WTC11 (cell line): ENCODE measurements around the gene KLRD1.

Experiments
- ATF1 ChIP-seq: sonication (generic); formaldehyde crosslinking; IDR thresholded peaks from 2 replicates; pipeline ENCODE4 v1.8.1; 2023; ENCODE audit warnings: mild to moderate bottlenecking, moderate library complexity, missing genetic modification reagents
- ATF6 ChIP-seq: sonication (generic); formaldehyde crosslinking; IDR thresholded peaks from 2 replicates; pipeline ENCODE4 v1.8.1; 2023; ENCODE audit warnings: mild to moderate bottlenecking, missing genetic modification reagents
- FOXK1 ChIP-seq: sonication (generic); formaldehyde crosslinking; IDR thresholded peaks from 2 replicates; pipeline ENCODE4 v1.8.0; 2022; ENCODE audit warnings: mild to moderate bottlenecking, moderate library complexity, missing genetic modification reagents
- MLX ChIP-seq: sonication (generic); formaldehyde crosslinking; IDR thresholded peaks from 2 replicates; pipeline ENCODE4 v1.8.1; 2023; ENCODE audit warnings: mild to moderate bottlenecking, missing genetic modification reagents, moderate library complexity
- ZBTB21 ChIP-seq: sonication (generic); formaldehyde crosslinking; IDR thresholded peaks from 2 replicates; pipeline ENCODE4 v1.8.1; 2023; ENCODE audit warnings: mild to moderate bottlenecking, missing genetic modification reagents, borderline replicate concordance
- ZNF263 ChIP-seq: sonication (generic); formaldehyde crosslinking; IDR thresholded peaks from 2 replicates; pipeline ENCODE4 v1.8.1; 2022; ENCODE audit warnings: low read depth, mild to moderate bottlenecking, moderate library complexity, missing genetic modification reagents
- TF ChIP-seq, protein P1 (sequence below): fragments of 200-600 bp; IDR thresholded peaks from 2 replicates; pipeline ENCODE4 v1.8.0; 2022; ENCODE audit warnings: antibody characterized with exemption
- TF ChIP-seq, protein P2 (sequence below): sonication (generic); formaldehyde crosslinking; IDR thresholded peaks from 2 replicates; pipeline ENCODE4 v1.8.1; 2023; ENCODE audit warnings: mild to moderate bottlenecking, missing genetic modification reagents, borderline replicate concordance
- TF ChIP-seq, protein P3 (sequence below): sonication (generic); formaldehyde crosslinking; IDR thresholded peaks from 2 replicates; pipeline ENCODE4 v1.8.1; 2022; ENCODE audit warnings: low read depth, missing genetic modification reagents, borderline replicate concordance
- TF ChIP-seq, protein P4 (sequence below): fragments of 250-450 bp; sonication (Bioruptor Pico); IDR thresholded peaks from 2 replicates; pipeline ENCODE4 v1.9.0; 2021; ENCODE audit warnings: moderate library complexity, mild to moderate bottlenecking, inconsistent platforms, borderline replicate concordance
- TF ChIP-seq, protein P5 (sequence below): sonication (generic); formaldehyde crosslinking; IDR thresholded peaks from 2 replicates; pipeline ENCODE4 v1.8.1; 2023; ENCODE audit warnings: mild to moderate bottlenecking, missing genetic modification reagents, moderate library complexity

- no peak for TF ChIP-seq ZBTB21 (CRISPR knock-in tag)
- TF ChIP-seq, protein P1, sequence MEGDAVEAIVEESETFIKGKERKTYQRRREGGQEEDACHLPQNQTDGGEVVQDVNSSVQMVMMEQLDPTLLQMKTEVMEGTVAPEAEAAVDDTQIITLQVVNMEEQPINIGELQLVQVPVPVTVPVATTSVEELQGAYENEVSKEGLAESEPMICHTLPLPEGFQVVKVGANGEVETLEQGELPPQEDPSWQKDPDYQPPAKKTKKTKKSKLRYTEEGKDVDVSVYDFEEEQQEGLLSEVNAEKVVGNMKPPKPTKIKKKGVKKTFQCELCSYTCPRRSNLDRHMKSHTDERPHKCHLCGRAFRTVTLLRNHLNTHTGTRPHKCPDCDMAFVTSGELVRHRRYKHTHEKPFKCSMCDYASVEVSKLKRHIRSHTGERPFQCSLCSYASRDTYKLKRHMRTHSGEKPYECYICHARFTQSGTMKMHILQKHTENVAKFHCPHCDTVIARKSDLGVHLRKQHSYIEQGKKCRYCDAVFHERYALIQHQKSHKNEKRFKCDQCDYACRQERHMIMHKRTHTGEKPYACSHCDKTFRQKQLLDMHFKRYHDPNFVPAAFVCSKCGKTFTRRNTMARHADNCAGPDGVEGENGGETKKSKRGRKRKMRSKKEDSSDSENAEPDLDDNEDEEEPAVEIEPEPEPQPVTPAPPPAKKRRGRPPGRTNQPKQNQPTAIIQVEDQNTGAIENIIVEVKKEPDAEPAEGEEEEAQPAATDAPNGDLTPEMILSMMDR = no peak
- no peak for TF ChIP-seq MLX (CRISPR knock-in tag)
- TF ChIP-seq, protein P2, sequence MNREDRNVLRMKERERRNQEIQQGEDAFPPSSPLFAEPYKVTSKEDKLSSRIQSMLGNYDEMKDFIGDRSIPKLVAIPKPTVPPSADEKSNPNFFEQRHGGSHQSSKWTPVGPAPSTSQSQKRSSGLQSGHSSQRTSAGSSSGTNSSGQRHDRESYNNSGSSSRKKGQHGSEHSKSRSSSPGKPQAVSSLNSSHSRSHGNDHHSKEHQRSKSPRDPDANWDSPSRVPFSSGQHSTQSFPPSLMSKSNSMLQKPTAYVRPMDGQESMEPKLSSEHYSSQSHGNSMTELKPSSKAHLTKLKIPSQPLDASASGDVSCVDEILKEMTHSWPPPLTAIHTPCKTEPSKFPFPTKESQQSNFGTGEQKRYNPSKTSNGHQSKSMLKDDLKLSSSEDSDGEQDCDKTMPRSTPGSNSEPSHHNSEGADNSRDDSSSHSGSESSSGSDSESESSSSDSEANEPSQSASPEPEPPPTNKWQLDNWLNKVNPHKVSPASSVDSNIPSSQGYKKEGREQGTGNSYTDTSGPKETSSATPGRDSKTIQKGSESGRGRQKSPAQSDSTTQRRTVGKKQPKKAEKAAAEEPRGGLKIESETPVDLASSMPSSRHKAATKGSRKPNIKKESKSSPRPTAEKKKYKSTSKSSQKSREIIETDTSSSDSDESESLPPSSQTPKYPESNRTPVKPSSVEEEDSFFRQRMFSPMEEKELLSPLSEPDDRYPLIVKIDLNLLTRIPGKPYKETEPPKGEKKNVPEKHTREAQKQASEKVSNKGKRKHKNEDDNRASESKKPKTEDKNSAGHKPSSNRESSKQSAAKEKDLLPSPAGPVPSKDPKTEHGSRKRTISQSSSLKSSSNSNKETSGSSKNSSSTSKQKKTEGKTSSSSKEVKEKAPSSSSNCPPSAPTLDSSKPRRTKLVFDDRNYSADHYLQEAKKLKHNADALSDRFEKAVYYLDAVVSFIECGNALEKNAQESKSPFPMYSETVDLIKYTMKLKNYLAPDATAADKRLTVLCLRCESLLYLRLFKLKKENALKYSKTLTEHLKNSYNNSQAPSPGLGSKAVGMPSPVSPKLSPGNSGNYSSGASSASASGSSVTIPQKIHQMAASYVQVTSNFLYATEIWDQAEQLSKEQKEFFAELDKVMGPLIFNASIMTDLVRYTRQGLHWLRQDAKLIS = no peak
- TF ChIP-seq ATF1 = no peak
- TF ChIP-seq ATF6 (CRISPR knock-in tag) = no peak
- TF ChIP-seq ZNF263 (CRISPR knock-in tag) = no peak
- TF ChIP-seq, protein P3, sequence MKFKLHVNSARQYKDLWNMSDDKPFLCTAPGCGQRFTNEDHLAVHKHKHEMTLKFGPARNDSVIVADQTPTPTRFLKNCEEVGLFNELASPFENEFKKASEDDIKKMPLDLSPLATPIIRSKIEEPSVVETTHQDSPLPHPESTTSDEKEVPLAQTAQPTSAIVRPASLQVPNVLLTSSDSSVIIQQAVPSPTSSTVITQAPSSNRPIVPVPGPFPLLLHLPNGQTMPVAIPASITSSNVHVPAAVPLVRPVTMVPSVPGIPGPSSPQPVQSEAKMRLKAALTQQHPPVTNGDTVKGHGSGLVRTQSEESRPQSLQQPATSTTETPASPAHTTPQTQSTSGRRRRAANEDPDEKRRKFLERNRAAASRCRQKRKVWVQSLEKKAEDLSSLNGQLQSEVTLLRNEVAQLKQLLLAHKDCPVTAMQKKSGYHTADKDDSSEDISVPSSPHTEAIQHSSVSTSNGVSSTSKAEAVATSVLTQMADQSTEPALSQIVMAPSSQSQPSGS (CRISPR knock-in tag) = no peak
- TF ChIP-seq, protein P4, sequence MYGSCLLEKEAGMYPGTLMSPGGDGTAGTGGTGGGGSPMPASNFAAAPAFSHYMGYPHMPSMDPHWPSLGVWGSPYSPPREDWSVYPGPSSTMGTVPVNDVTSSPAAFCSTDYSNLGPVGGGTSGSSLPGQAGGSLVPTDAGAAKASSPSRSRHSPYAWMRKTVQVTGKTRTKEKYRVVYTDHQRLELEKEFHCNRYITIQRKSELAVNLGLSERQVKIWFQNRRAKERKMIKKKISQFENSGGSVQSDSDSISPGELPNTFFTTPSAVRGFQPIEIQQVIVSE (CRISPR knock-in tag) = no peak
- TF ChIP-seq, protein P5, sequence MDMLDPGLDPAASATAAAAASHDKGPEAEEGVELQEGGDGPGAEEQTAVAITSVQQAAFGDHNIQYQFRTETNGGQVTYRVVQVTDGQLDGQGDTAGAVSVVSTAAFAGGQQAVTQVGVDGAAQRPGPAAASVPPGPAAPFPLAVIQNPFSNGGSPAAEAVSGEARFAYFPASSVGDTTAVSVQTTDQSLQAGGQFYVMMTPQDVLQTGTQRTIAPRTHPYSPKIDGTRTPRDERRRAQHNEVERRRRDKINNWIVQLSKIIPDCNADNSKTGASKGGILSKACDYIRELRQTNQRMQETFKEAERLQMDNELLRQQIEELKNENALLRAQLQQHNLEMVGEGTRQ (CRISPR knock-in tag) = no peak
- no peak for TF ChIP-seq FOXK1 (CRISPR knock-in tag)
Measured at GRCh38 chr12:10260927-10261326, 46.7 kb upstream of the KLRD1 start.
